HEK293 (cell line): ENCODE measurements around the gene PCK1.

ENCODE experiments used
- CTCF ChIA-PET: fragments of 350-600 bp; formaldehyde crosslinking; extraction: SDS; loops from one replicate; lab custom pipeline; 2021; ENCODE audit warnings: antibody characterized with exemption; lab: Yijun Ruan, JAX
- POLR2A ChIA-PET: fragments of 300-600 bp; formaldehyde crosslinking; extraction: SDS; loops from one replicate; lab custom pipeline; 2020; ENCODE audit warnings: antibody characterized with exemption, inconsistent platforms; lab: Yijun Ruan, JAX
- H3K27ac ChIP-seq: fragments of 200-500 bp; sonication (Bioruptor generic); 2 replicates; pipeline ENCODE4 v1.5.1; 2014; ENCODE audit warnings: low read depth, low read length, control low read depth, inconsistent platforms; ENCODE audit errors: extremely low read depth
- H3K36me3 ChIP-seq, 2 experiments: fragments of 200-500 bp in 1 of 2; sonication (Bioruptor generic) in 1 of 2; 1 replicate in 1 of 2; 2 replicates in 1 of 2; pipeline ENCODE4 v1.5.1; 2014 to 2017; ENCODE audit warnings: inconsistent platforms in 2 of 2, low read length in 2 of 2; ENCODE audit not compliant: control insufficient read depth in 2 of 2, insufficient read depth in 1 of 2
- H3K4me1 ChIP-seq: fragments of 200-500 bp; sonication (Bioruptor generic); 2 replicates; pipeline ENCODE4 v1.5.1; 2014; ENCODE audit warnings: mild to moderate bottlenecking, low read length, inconsistent platforms; ENCODE audit not compliant: control insufficient read depth, insufficient read depth
- H3K4me3 ChIP-seq: 2 replicates; pipeline ENCODE4 v1.5.1; 2011; ENCODE audit warnings: low read depth, mild to moderate bottlenecking, control low read depth, low read length, moderate library complexity
- H3K9me3 ChIP-seq: fragments of 200-500 bp; sonication (Bioruptor generic); 2 replicates; pipeline ENCODE4 v1.5.1; 2014; ENCODE audit warnings: low read depth, low read length, inconsistent platforms; ENCODE audit not compliant: control insufficient read depth, insufficient read depth
- FEZF1 ChIP-seq: fragments of 450-650 bp; formaldehyde crosslinking; IDR thresholded peaks from 2 replicates; pipeline ENCODE4 v1.5.1; 2016; ENCODE audit warnings: missing biosample characterization, missing genetic modification characterization
- GLI2 ChIP-seq: fragments of 450-650 bp; formaldehyde crosslinking; IDR thresholded peaks from 2 replicates; pipeline ENCODE4; 2017; ENCODE audit warnings: missing biosample characterization, missing genetic modification characterization, low read depth, borderline replicate concordance
- GLIS2 ChIP-seq: fragments of 450-650 bp; formaldehyde crosslinking; IDR thresholded peaks from 2 replicates; pipeline ENCODE4 v1.5.1; 2016; ENCODE audit warnings: missing biosample characterization, missing genetic modification characterization
- HIC1 ChIP-seq: fragments of 450-650 bp; formaldehyde crosslinking; IDR thresholded peaks from 2 replicates; pipeline ENCODE4 v1.5.1; 2016; ENCODE audit warnings: missing biosample characterization, missing genetic modification characterization
- HOXA7 ChIP-seq: sonication (generic); formaldehyde crosslinking; IDR thresholded peaks from 2 replicates; pipeline ENCODE4 v1.8.1; 2022; ENCODE audit warnings: missing genetic modification reagents, borderline replicate concordance
- KLF9 ChIP-seq: fragments of 450-650 bp; formaldehyde crosslinking; IDR thresholded peaks from 2 replicates; pipeline ENCODE4 v1.5.1; 2016; ENCODE audit warnings: missing biosample characterization, missing genetic modification characterization, low read depth
- PRDM2 ChIP-seq: fragments of 450-650 bp; formaldehyde crosslinking; IDR thresholded peaks from 2 replicates; pipeline ENCODE4 v1.5.1; 2016; ENCODE audit warnings: missing biosample characterization, missing genetic modification characterization, borderline replicate concordance
- PRDM4 ChIP-seq: fragments of 450-650 bp; formaldehyde crosslinking; IDR thresholded peaks from 2 replicates; pipeline ENCODE4 v1.5.1; 2017; ENCODE audit warnings: missing biosample characterization, missing genetic modification characterization
- YY2 ChIP-seq: fragments of 450-650 bp; formaldehyde crosslinking; IDR thresholded peaks from 2 replicates; pipeline ENCODE4 v1.5.1; 2016; ENCODE audit warnings: missing biosample characterization, missing genetic modification characterization
- ZBTB49 ChIP-seq: fragments of 450-650 bp; formaldehyde crosslinking; IDR thresholded peaks from 2 replicates; pipeline ENCODE4 v1.5.1; 2016; ENCODE audit warnings: missing biosample characterization, missing genetic modification characterization, low read depth
- ZNF140 ChIP-seq: fragments of 450-650 bp; formaldehyde crosslinking; IDR thresholded peaks from 2 replicates; pipeline ENCODE4 v1.5.1; 2016; ENCODE audit warnings: missing biosample characterization, missing genetic modification characterization
- ZNF2 ChIP-seq: fragments of 450-650 bp; formaldehyde crosslinking; IDR thresholded peaks from 2 replicates; pipeline ENCODE4 v1.5.1; 2016; ENCODE audit warnings: missing biosample characterization, missing genetic modification characterization
- ZNF324 ChIP-seq: fragments of 450-650 bp; formaldehyde crosslinking; IDR thresholded peaks from 2 replicates; pipeline ENCODE4 v1.5.1; 2016; ENCODE audit warnings: missing biosample characterization, missing genetic modification characterization
- ZNF423 ChIP-seq: fragments of 450-650 bp; formaldehyde crosslinking; IDR thresholded peaks from 2 replicates; pipeline ENCODE4 v1.5.1; 2016; ENCODE audit warnings: missing biosample characterization, missing genetic modification characterization
- ZNF473 ChIP-seq: fragments of 450-650 bp; formaldehyde crosslinking; IDR thresholded peaks from 2 replicates; pipeline ENCODE4 v1.5.1; 2017; ENCODE audit warnings: missing biosample characterization, missing genetic modification characterization
- ZNF560 ChIP-seq: fragments of 450-650 bp; formaldehyde crosslinking; IDR thresholded peaks from 2 replicates; pipeline ENCODE4 v1.5.1; 2017; ENCODE audit warnings: missing biosample characterization, missing genetic modification characterization, borderline replicate concordance
- TF ChIP-seq, protein P1 (sequence below): fragments of 450-650 bp; formaldehyde crosslinking; IDR thresholded peaks from 2 replicates; pipeline ENCODE4 v1.5.1; 2016; ENCODE audit warnings: missing biosample characterization, missing genetic modification characterization, borderline replicate concordance

PCK1 gene

GRCh38 chr20:57609842-57610167 is 48.9 kb downstream of the PCK1 start:
- H3K4me1 ChIP-seq, result no peaks in the 10 kb centered on the region
- POLR2A ChIA-PET, result no interaction called here
- TF ChIP-seq, protein P1, sequence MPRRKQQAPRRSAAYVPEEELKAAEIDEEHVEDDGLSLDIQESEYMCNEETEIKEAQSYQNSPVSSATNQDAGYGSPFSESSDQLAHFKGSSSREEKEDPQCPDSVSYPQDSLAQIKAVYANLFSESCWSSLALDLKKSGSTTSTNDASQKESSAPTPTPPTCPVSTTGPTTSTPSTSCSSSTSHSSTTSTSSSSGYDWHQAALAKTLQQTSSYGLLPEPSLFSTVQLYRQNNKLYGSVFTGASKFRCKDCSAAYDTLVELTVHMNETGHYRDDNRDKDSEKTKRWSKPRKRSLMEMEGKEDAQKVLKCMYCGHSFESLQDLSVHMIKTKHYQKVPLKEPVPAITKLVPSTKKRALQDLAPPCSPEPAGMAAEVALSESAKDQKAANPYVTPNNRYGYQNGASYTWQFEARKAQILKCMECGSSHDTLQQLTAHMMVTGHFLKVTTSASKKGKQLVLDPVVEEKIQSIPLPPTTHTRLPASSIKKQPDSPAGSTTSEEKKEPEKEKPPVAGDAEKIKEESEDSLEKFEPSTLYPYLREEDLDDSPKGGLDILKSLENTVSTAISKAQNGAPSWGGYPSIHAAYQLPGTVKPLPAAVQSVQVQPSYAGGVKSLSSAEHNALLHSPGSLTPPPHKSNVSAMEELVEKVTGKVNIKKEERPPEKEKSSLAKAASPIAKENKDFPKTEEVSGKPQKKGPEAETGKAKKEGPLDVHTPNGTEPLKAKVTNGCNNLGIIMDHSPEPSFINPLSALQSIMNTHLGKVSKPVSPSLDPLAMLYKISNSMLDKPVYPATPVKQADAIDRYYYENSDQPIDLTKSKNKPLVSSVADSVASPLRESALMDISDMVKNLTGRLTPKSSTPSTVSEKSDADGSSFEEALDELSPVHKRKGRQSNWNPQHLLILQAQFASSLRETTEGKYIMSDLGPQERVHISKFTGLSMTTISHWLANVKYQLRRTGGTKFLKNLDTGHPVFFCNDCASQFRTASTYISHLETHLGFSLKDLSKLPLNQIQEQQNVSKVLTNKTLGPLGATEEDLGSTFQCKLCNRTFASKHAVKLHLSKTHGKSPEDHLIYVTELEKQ (tag by site-specific recombination), result no peak
- TF ChIP-seq ZNF2 (tag by site-specific recombination), result no peak
- TF ChIP-seq ZNF140 (tag by site-specific recombination), result no peak
- no peak for TF ChIP-seq YY2
- no peak for TF ChIP-seq ZNF560 (tag by site-specific recombination)
- no peak for TF ChIP-seq PRDM4 (tag by site-specific recombination)
- no peak for TF ChIP-seq ZNF473
- TF ChIP-seq GLI2 (tag by site-specific recombination), result no peak
- no peak overlapping the region for H3K27ac ChIP-seq
- no peak overlapping the region for H3K4me3 ChIP-seq
- H3K9me3 ChIP-seq, result no peaks in the 10 kb centered on the region
- CTCF ChIA-PET, result interaction anchor here (0.7 kb wide), 1 partner anchor 389 kb away, joined by 3 read pairs; no protein-coding TSS in a partner anchor
- no peaks in the 10 kb centered on the region for H3K36me3 ChIP-seq

DNA sequence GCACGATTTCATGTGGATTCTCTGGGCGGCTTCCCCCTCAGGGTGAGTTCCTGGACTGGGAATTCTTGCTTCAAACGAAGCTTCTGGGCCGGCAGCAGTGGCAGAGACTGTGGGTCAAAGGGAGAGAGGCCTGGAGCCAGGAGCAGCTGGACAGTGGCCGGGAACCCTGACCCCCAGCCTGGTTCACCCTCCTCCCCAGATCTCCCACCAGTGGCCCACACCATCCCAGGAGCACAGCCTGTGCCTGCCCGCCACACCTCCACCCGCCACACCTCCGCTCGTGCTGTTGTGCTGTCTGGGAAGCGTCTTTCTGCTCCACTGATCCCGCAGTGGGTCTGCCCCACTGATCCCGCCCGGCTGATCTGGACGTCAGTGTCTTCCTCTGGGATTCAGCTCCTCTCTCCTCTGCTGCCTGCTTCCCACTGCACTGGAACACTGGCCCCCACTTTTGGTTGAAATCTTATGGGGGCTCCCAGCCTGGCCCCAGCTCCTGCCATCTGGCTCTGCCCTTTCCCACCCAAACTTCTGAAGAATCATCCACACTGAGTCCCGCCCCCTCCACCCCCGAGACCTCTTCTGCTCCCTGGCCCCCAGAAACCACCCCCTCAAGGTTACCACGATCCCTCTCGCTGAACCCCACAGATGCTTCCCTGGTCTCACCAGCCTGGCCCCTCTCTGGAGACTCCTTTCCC is 49.5 kb downstream of the PCK1 start:
- no peaks in the 10 kb centered on the region for H3K9me3 ChIP-seq
- H3K4me1 ChIP-seq, result no peaks in the 10 kb centered on the region
- ChIA-PET POLR2A (interaction anchor here (0.6 kb wide), 1 partner anchor 1218 kb away, joined by 5 read pairs; the partner anchor contains the start of gene CSTF1), CTCF (no interaction called here)
- H3K4me3 ChIP-seq, result no peak overlapping the region
- no peaks in the 10 kb centered on the region for H3K36me3 ChIP-seq
- no peak overlapping the region for H3K27ac ChIP-seq
- TF ChIP-seq ZNF324 (tag by site-specific recombination) (no peak), HOXA7 (CRISPR knock-in tag) (no peak), ZNF560 (tag by site-specific recombination) (no peak), ZNF423 (tag by site-specific recombination) (no peak), HIC1 (no peak), GLIS2 (tag by site-specific recombination) (no peak), PRDM2 (tag by site-specific recombination) (no peak), FEZF1 (tag by site-specific recombination) (no peak), KLF9 (tag by site-specific recombination) (no peak), ZBTB49 (no peak)
